Activated CD4-positive, alpha-beta T cell treated with anti-CD3 and anti-CD28 coated beads for 36 hours (primary cell): ENCODE results near the gene MYF6. TPM values are rescaled to one million over a fixed set of nuclear protein-coding genes. Genes with fewer than 3 reads are reported as not detected.

Experiments used
- ATAC-seq: fragments of 200-7000 bp; cut with Tn5 transposase; one replicate; pipeline ENCODE4 v1.10.0; 2021; ENCODE audit warnings: mild to moderate bottlenecking, moderate library complexity
- CTCF ChIA-PET: fragments of 350-600 bp; sonication (Branson Sonifier 250); formaldehyde crosslinking; loops from one replicate; lab custom pipeline; 2021; ENCODE audit warnings: antibody characterized with exemption; lab: Charles Lee
- POLR2A ChIA-PET: fragments of 350-600 bp; sonication (Branson Sonifier 250); formaldehyde crosslinking; loops from one replicate; lab custom pipeline; 2021; ENCODE audit warnings: antibody characterized with exemption, inconsistent platforms; lab: Charles Lee
- DNase-seq: peaks from one replicate; pipeline ENCODE4 v3.0.0-alpha.2; 2020
- H3K27ac Mint-ChIP-seq: one replicate; pipeline ENCODE4 v1.8.0; 2021; ENCODE audit warnings: mixed read lengths
- H3K27me3 Mint-ChIP-seq: one replicate; pipeline ENCODE4 v1.8.0; 2021; ENCODE audit warnings: mixed read lengths
- H3K36me3 Mint-ChIP-seq: one replicate; pipeline ENCODE4 v1.8.0; 2021; ENCODE audit warnings: low read depth, mixed read lengths
- H3K4me1 Mint-ChIP-seq: one replicate; pipeline ENCODE4 v1.8.0; 2021; ENCODE audit warnings: mixed read lengths
- H3K4me3 Mint-ChIP-seq: one replicate; pipeline ENCODE4 v1.8.0; 2021; ENCODE audit warnings: mild to moderate bottlenecking, moderate library complexity, mixed read lengths
- H3K9me3 Mint-ChIP-seq: one replicate; pipeline ENCODE4 v1.8.0; 2021; ENCODE audit warnings: low read depth, mixed read lengths
- intact Hi-C, 2 experiments: fragments of 100-400 bp; cut with DNase I in 1 of 2; cut with micrococcal nuclease in 1 of 2; formaldehyde crosslinking; loops; one replicate each; pipeline versions ENCODE4 v1.14.2 to v1.15.1; 2022 to 2024; cut with DNase I, micrococcal nuclease
- total RNA-seq, 2 experiments: library from RNA; stranded (reverse); gene quantifications; one replicate each; pipeline ENCODE4 v1.2.3, GENCODE V29; 2021

MYF6 gene
- total RNA-seq, 2 experiments from 2014 or later, result not detected

DNA sequence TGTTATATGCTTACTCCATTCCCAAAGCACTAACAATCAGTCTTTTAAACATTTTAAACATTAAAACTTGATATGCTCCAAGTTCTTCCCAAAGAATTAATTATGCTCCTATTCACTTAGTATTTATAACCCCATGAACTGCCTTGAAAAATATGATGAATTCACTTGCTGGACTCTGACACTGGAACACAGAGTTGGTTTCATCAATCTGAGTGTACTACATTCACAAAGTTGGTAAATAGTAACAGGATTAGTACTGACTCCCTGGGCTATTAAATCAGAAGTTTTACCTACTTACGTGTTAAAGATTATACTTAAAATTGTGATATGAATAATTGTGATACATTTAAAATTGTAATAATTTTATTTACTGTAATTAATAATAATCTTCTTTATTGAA, 17.3 kb upstream of the MYF6 start:
- ATAC-seq (no peak), DNase-seq (no peak)
- H3K36me3 Mint-ChIP-seq, result no peaks in the 10 kb centered on the region
- H3K4me3 Mint-ChIP-seq, result no peak overlapping the region
- H3K9me3 Mint-ChIP-seq, result no peaks in the 10 kb centered on the region
- no peak overlapping the region for H3K27ac Mint-ChIP-seq
- ChIA-PET POLR2A (no interaction called here), CTCF (no interaction called here)
- no peaks in the 10 kb centered on the region for H3K4me1 Mint-ChIP-seq
- no peaks in the 10 kb centered on the region for H3K27me3 Mint-ChIP-seq
- intact Hi-C loops, result no loop called here

DNA sequence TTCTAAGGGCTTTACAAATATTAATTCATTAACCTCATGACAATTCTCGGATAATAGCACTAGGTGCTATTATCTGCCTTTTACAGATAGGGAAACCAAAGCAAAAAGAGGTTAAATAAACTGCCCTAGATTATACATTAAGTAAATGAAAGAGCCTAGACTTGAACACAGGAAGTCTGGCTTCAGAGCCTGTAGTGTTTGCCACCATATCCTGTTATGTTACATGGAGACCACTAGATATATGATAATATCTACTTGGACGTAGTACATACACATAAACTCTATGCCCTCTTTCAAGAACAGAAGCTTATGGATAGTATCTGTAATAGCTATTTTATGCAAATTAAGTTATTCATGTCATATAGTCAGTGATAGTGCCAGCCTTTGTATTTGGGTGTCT, 16.9 kb upstream of the MYF6 start:
- H3K27ac Mint-ChIP-seq, result no peak overlapping the region
- H3K4me3 Mint-ChIP-seq, result no peak overlapping the region
- H3K9me3 Mint-ChIP-seq, result no peaks in the 10 kb centered on the region
- no peaks in the 10 kb centered on the region for H3K36me3 Mint-ChIP-seq
- H3K4me1 Mint-ChIP-seq, result no peaks in the 10 kb centered on the region
- no peak for DNase-seq
- no peaks in the 10 kb centered on the region for H3K27me3 Mint-ChIP-seq
- no peak for ATAC-seq
- intact Hi-C loops, result no loop called here
- ChIA-PET CTCF (no interaction called here), POLR2A (no interaction called here)

DNA sequence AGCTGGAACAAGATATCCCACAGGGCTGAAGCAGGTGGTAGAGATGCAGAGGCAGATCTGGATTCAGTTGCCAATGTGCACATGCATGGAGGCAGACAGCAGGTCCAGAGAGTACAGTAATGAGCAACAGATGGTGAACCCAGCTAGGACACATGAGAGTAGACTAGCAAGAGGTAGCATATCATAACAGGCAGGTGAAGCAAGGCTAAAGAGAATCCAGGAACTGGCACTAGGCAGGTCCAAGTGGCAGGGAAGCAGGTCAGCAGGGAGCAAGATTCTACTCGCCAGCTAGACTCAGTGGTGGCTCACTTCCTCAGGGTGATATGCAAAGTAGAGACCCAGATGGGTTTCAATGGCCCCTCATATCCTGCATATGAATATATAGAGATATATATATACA, 15.3 kb upstream of the MYF6 start:
- Mint-ChIP-seq H3K27me3 (no peaks in the 10 kb centered on the region), H3K4me1 (no peaks in the 10 kb centered on the region), H3K27ac (no peak overlapping the region), H3K9me3 (no peaks in the 10 kb centered on the region), H3K36me3 (no peaks in the 10 kb centered on the region), H3K4me3 (no peak overlapping the region)
- POLR2A ChIA-PET, result no interaction called here
- CTCF ChIA-PET, result no interaction called here
- ATAC-seq, result no peak
- no peak for DNase-seq
- intact Hi-C loops, result no loop called here

DNA sequence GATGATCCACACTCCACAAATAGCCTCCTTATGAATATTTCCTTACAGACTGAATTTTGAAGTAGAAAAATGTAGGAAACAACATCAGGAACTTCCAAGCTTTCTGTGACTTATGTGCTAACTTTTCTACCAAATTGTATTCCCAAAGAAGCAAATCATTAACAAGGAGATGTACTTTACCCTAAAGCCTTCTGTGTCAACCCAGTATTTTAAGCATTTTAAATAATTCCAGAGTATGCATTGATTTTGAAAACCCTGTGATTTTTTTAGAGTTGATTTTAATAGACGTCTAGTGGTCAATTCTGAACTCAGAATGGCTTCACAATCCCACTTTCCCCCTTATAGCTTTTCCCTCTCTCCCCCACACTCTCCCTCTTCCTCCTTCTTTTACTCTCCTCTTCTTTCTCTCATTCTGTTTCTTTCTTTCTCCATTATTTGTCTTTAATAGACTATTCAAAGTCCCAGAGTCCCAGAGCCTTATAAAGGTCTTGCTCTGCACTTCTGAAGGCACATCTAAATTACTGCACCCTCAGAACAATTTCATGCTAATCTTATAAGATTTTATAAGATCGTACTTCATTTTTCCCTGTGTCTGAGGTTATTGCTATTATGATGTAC, 10.1 kb upstream of the MYF6 start:
- no peak for ATAC-seq
- intact Hi-C loops, result no loop called here
- H3K27ac Mint-ChIP-seq, result no peak overlapping the region
- POLR2A ChIA-PET, result no interaction called here
- H3K9me3 Mint-ChIP-seq, result no peaks in the 10 kb centered on the region
- no peaks in the 10 kb centered on the region for H3K27me3 Mint-ChIP-seq
- CTCF ChIA-PET, result interaction anchor here (1.0 kb wide), 1 partner anchor 13 kb away, joined by 3 read pairs; no protein-coding TSS in a partner anchor
- H3K4me1 Mint-ChIP-seq, result no peaks in the 10 kb centered on the region
- no peak overlapping the region for H3K4me3 Mint-ChIP-seq
- no peak for DNase-seq
- no peaks in the 10 kb centered on the region for H3K36me3 Mint-ChIP-seq

DNA sequence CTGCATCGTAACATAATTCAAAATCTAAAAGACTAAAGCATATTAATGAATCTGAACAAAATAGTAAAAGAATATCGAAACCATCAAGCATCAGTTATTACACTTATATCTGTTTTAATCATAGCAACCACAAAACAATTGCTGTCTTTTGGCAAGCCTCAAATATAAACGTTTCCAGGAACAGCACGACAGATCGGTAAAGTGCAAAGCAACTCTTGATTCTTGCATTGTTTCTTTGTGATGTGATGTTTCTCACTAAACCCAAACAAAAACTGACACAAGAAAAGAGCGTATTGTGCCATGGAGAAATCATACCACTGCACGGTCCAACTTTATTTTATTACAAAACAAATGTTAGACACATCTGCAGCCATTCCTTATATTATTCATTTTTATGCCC, 9.2 kb upstream of the MYF6 start:
- Mint-ChIP-seq H3K27me3 (no peaks in the 10 kb centered on the region), H3K27ac (no peak overlapping the region), H3K4me1 (no peaks in the 10 kb centered on the region), H3K36me3 (no peaks in the 10 kb centered on the region), H3K9me3 (peaks cover 3% of the 10 kb centered on the region), H3K4me3 (no peak overlapping the region)
- CTCF ChIA-PET, result no interaction called here
- ATAC-seq (no peak), DNase-seq (no peak)
- intact Hi-C loops, result no loop called here
- POLR2A ChIA-PET, result no interaction called here

DNA sequence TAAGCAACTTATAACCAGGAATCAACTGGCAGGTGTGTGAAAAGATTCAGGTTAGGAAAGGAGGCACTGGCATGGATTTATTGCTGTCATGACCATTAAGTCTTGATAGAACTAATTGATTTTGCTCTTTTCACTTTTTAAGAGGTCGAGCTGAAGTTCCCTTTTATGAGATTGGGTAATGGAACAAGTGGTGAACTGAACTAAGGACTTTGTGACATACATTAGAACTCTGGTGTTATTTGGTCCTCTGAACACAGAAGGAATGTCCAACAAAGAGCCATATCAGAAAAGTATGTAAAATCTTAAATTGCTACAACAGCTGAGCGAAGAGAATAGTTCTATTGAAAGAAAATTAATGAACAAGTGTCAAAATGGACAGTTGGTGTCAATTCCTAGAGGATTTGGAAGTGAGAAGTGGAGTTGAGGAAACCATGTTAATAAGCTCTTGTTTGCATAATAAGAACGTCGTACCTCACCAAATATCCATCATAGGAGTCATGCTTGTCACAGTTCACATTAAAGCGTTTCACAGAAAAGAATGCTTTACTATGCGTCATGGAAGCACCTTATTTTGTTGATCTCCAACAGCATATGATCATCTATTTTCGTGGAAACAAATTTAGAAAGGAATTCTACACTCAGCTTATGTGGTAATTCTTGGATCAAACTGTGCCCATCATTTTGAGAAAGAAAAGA, 8.4 kb upstream of the MYF6 start:
- no peak for ATAC-seq
- intact Hi-C loops, result no loop called here
- CTCF ChIA-PET, result no interaction called here

DNA sequence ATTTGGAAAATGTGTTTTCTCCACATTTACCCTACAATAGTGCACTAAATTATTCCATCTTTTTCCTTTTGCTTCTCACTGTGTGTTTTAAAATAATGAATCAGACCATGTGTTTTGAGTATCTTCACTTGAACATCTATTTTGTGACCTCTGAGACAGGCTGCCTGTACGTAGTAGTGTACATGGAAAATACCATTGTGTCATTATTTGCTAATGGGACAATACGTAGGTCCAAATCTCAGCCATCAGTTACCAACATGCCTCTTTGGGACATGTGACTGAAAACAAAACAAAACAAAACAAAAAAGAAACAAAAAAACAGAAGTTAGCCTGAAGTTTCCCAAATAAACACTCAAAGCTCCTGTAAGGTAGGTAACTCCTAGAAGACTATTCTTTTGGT, 7.1 kb upstream of the MYF6 start:
- Mint-ChIP-seq H3K27me3 (no peaks in the 10 kb centered on the region), H3K9me3 (peaks cover 3% of the 10 kb centered on the region), H3K36me3 (no peaks in the 10 kb centered on the region), H3K4me1 (no peaks in the 10 kb centered on the region), H3K27ac (no peak overlapping the region), H3K4me3 (no peak overlapping the region)
- intact Hi-C loops, result no loop called here
- POLR2A ChIA-PET, result no interaction called here
- CTCF ChIA-PET, result no interaction called here
- DNase-seq, result no peak
- no peak for ATAC-seq

More for the DNA sequence above, 8.4 kb upstream of the MYF6 start:
- Mint-ChIP-seq H3K4me3 (no peak overlapping the region), H3K27me3 (no peaks in the 10 kb centered on the region), H3K9me3 (peaks cover 3% of the 10 kb centered on the region), H3K4me1 (no peaks in the 10 kb centered on the region), H3K27ac (no peak overlapping the region), H3K36me3 (no peaks in the 10 kb centered on the region)
- POLR2A ChIA-PET, result no interaction called here
- DNase-seq, result no peak

DNA sequence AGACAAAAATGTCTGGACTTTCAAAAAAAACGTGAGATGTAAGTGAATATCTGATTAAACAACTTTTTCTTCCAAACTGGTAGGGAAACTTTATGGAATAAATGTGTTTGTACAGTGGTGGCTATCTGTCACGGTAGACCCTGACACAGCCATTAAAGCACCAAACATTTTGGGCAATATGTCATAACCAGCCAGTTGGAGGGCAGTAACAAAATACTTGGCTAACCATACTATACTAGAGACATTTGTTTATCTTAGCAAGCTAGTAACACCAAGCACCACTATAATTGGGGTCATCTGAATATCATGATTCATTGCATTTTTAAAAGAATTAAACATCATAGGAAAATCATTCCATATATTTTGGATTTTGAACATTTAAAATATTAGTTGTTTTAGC, 6.0 kb upstream of the MYF6 start:
- ChIA-PET POLR2A (no interaction called here), CTCF (interaction anchor here (0.5 kb wide), 1 partner anchor 213 kb away, joined by 3 read pairs; no protein-coding TSS in a partner anchor)
- ATAC-seq (no peak), DNase-seq (no peak)
- peaks cover 3% of the 10 kb centered on the region for H3K9me3 Mint-ChIP-seq
- H3K4me3 Mint-ChIP-seq, result no peak overlapping the region
- H3K4me1 Mint-ChIP-seq, result no peaks in the 10 kb centered on the region
- no peaks in the 10 kb centered on the region for H3K27me3 Mint-ChIP-seq
- intact Hi-C loops, result no loop called here
- no peaks in the 10 kb centered on the region for H3K36me3 Mint-ChIP-seq
- H3K27ac Mint-ChIP-seq, result no peak overlapping the region

DNA sequence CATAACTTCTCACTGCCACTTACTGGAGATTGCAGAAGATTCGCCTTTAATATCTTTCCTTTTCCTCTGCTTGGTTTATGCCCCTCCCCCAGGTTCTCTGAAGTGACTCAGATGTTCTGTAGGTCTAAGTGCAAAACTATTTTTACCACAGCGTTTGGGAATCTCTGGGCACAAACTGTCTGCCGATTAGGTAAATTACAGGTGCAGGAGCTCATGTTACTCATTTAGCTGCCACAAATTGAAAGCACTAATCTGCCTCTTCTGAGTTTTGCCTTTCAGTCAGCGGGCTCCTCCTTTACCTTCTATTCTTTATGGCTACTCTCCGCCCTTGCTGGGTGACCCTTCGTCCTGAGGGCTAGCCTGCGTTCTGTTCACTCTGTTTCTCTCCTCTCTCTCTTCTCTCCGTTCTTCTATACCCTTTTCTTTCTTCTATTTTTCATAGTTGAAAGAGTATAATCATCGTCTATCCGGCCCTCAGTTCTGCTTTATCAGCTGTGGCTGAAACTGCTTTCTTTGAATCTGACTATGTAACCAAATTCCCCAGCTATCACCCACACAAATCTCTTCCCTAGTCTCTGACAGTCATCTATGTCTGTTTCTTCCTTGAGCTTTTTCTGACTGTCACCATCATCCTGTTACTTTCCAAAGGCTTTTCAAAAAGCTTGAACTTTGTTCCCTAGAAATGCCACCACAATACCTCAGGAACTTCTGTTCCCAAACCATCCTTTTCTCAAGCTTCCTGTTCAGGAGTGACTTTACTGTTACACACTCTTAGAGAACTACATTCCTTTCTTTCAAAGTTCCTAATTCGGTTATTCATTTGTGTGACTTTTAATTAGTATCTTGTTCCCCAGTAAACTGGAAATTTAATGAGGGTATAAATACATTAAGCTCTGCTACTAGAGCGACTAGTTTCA, 4.3 kb upstream of the MYF6 start:
- intact Hi-C loops, result no loop called here
- no peaks in the 10 kb centered on the region for H3K36me3 Mint-ChIP-seq
- DNase-seq (no peak), ATAC-seq (no peak)
- H3K27ac Mint-ChIP-seq, result no peak overlapping the region
- CTCF ChIA-PET, result interaction anchor here (1.2 kb wide), 1 partner anchor 1389 kb away, joined by 3 read pairs; no protein-coding TSS in a partner anchor
- POLR2A ChIA-PET, result no interaction called here
- H3K27me3 Mint-ChIP-seq, result peaks cover 12% of the 10 kb centered on the region
- H3K9me3 Mint-ChIP-seq, result peaks cover 3% of the 10 kb centered on the region
- no peak overlapping the region for H3K4me3 Mint-ChIP-seq
- no peaks in the 10 kb centered on the region for H3K4me1 Mint-ChIP-seq

DNA sequence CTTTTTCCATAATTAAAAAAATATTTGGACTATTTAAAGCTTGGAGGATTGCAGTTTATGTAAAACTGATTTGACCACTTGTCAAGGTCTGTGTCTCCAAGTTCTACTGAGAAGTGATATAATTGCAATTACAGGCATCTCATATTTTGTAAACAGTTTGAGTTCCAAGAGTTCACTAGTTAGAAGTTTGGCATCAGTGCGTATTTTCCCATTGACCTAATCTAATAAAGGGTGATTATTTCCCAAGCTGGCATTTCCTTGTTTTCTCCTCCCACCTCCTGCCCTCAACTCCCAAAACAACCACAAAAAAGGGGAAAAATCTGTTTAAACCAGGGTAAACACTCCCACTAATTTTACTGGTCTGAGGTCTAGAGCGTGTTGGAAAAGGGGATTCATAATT, 3.0 kb upstream of the MYF6 start:
- no peak for DNase-seq
- intact Hi-C loops, result no loop called here
- no peak for ATAC-seq
- no peak overlapping the region for H3K4me3 Mint-ChIP-seq
- peaks cover 3% of the 10 kb centered on the region for H3K36me3 Mint-ChIP-seq
- H3K27me3 Mint-ChIP-seq, result peaks cover 20% of the 10 kb centered on the region
- H3K4me1 Mint-ChIP-seq, result no peaks in the 10 kb centered on the region
- CTCF ChIA-PET, result interaction anchor here (1.2 kb wide), 1 partner anchor 1388 kb away, joined by 3 read pairs; no protein-coding TSS in a partner anchor
- H3K9me3 Mint-ChIP-seq, result peaks cover 3% of the 10 kb centered on the region
- POLR2A ChIA-PET, result no interaction called here
- no peak overlapping the region for H3K27ac Mint-ChIP-seq

DNA sequence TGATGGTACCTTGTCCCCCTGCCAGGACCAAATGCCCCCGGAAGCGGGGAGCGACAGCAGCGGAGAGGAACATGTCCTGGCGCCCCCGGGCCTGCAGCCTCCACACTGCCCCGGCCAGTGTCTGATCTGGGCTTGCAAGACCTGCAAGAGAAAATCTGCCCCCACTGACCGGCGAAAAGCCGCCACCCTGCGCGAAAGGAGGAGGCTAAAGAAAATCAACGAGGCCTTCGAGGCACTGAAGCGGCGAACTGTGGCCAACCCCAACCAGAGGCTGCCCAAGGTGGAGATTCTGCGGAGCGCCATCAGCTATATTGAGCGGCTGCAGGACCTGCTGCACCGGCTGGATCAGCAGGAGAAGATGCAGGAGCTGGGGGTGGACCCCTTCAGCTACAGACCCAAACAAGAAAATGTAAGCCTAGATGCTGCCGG, 410 bp downstream of the MYF6 start:
- Mint-ChIP-seq H3K4me1 (no peaks in the 10 kb centered on the region), H3K9me3 (peaks cover 3% of the 10 kb centered on the region), H3K27ac (no peak overlapping the region), H3K27me3 (peaks cover 28% of the 10 kb centered on the region), H3K4me3 (no peak overlapping the region), H3K36me3 (peaks cover 3% of the 10 kb centered on the region)
- ChIA-PET CTCF (no interaction called here), POLR2A (no interaction called here)
- DNase-seq (no peak), ATAC-seq (no peak)
- intact Hi-C loops, result no loop called here
